HG02973 (cell line): ENCODE results near the gene CRACR2A.

ENCODE experiments used
- ATAC-seq: cut with Tn5 transposase; IDR thresholded peaks from one replicate; pipeline ENCODE4 v1.9.1; 2021; ENCODE audit warnings: moderate library complexity; ENCODE audit not compliant: unreplicated experiment

CRACR2A gene

DNA sequence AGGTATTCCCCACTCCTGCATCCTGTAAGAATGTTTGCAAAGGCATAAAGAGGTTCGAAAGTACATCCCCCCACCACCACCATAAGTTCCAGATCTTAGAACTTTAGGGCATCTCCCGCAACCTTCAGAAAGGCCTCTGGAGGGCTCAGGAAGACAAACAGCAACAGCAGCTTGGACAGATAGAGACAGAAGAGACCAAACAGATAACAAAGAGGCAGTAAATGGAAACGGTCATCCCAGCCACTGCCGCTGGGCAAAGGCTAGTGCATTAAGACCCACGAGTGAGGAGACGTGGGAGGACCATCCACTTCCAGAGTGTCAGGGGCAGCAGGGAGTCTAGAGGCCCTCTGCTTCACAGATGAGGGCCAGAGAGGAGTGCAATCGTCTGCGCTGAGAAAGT is 124.3 kb downstream of the CRACR2A start:
- no peak for ATAC-seq

DNA sequence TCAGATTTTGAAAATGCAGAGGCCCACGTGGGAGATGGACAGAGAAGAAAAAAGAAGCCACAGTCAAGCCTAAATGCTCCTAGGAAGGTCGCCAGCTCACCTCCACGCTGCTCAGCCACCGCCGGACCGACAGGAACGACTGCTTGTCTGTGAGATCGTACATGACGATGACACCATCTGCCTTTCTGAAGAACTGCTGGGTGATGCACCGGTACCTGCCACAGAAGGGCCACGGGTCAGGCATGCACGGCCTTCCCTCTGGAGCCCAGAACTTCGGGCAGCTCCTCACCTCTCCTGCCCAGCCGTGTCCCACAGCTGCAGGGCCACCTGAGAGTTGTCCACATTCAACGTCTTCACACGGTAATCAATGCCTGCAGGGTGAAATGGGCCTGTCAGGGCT is 125.6 kb downstream of the CRACR2A start:
- ATAC-seq: no peak

DNA sequence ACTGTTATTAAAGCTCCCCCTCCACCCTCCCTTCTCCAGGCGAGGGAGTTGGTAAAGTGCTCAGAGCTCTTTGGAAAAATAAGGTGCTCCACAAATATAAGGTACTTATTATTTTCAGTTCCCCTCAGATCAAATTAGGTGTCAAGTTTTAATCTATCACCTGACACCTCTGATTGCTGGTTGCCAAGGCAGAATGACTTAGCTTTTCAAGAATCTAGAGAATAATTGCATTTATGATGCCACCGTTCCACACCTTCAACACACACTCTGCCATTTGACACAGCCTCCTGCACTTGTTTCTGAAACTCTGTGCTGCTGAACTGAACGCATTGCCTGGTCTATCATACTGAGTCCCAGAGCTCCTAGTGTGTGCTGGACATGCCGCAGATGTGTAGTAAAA is 128.6 kb downstream of the CRACR2A start:
- ATAC-seq: no peak

DNA sequence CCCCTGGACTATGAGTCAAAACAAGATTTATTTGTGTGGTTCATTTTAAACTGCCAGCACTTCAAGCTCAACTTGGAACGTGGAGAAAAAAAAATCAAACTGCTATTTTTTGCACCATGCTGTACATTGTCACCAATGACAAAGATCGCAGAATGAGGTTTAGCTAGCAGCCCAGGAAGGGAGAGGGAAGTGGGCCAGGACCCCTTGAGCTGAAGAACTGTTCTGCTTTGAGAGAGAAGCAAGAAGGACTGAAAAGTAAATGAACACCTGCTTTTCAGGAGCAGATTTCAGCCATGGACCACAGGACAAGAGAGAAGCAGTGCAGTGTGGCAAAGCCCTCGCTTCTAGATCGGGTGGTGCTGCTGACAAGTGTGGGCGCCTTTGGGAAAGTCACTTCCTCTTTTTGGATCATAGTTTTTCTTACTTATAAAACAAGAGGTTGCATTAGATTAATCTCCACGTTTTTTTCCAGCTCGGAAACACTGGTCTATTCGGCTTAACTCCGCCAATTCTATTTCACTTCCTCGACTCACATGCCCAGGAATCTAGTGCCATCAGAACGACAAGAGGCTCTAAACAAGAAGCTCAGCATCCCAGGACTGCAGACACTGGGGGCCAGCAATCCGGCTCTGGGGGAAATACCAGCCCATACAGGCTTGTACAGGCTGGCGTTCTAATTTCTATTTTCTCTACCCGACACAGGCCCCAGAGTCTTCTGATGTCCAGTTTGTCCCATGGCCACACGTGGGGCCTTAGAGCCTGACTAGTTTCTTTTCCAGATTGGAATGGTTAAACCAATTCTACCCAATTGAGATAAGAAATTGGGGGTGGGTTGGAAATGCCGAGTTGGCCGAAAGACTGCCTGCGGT is 129.9 kb downstream of the CRACR2A start:
- no peak for ATAC-seq

DNA sequence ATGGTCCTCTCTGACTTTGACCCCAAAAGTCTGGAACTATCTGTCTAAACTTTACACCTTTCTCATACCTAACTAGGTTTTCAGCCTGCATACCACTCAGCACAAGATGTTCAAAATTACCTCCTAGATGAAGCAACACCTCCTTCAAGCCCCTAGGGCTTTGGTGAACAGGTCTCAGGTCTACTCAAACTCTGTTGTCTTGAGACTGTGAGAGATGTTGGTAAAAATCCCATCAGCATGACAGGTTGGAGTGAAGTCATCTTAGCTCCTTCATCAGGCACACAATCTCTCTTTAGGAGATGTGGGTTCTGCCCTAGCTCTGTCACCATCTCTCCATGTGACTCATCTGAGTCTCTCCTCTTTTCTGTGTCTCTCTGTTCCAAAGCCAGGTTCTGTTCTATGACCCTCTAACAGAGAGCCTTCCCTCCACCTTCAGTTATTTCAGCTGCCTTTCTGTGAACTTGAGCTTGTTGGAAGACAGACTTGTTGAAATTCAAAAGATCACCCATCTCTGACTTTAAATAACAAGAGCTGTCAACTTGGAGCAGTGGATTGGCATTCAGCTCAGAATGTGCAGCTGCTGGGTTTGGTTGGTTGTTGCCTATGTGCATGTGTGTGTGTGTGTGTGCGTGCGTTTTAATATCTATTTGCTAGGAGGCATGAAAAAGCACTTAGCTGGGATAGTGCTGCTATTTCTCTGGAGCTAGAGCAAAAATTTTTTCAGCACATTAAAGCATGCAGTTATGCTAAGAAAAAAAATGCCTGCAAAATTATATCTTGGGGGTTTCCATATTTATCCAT is 130.7 kb downstream of the CRACR2A start:
- no peak for ATAC-seq

DNA sequence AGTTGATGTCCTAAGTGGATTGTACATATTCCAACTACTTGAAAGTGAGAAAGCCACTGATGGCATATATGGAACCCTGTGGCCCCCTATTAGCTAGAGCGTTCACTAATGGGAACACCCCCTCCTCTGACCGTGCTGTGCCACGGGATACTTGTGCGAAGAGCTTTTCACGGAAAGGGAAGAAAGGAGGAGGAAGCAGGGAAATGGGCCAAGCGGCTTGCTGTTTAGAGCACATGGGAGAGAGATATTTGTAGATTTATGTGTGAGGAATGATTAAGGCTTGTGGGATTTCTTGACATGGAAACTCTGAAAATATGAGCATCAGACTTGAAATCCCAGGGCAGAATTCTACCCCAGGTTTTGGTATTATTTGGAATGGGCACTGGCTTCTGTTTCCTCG is 132.1 kb downstream of the CRACR2A start:
- ATAC-seq: no peak

DNA sequence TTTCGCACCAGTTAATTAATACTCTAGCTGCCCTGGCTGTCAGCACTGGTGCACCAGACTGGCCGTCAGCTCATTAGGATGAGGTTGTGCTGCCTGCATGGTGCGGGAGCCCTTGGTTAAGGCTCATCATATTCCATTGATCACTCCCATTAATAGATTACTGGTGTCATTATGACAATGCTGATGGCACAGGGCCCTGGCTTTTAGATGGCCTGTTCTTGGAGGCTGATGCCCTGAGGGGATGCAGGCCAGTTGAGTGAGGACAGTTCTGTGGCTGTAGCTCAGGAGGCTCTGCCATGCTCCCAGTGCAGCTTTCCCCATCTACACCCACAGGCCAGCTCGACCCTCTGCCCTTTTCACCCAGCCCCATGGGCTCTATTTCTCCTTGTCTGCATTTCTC is 135.3 kb downstream of the CRACR2A start:
- no peak for ATAC-seq

DNA sequence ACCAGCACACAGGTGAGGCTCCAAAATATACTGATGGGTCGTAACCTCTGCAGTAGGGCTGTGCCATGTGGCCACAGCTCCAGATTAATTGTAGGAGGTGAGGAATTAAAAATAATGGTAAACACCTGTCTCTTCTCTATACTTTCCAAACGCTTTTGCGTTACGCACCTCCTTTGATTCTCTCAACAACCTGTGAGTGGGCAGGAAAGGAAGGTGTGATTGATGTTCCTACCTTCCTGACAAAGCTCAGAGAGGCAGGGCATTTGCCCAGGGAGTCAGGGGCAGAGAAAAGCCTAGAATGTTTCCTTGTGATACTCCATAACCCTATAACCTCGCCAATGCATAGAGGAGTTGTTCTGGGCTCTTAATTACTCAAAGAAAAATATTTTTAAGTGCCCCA is 137.0 kb downstream of the CRACR2A start:
- no peak for ATAC-seq

DNA sequence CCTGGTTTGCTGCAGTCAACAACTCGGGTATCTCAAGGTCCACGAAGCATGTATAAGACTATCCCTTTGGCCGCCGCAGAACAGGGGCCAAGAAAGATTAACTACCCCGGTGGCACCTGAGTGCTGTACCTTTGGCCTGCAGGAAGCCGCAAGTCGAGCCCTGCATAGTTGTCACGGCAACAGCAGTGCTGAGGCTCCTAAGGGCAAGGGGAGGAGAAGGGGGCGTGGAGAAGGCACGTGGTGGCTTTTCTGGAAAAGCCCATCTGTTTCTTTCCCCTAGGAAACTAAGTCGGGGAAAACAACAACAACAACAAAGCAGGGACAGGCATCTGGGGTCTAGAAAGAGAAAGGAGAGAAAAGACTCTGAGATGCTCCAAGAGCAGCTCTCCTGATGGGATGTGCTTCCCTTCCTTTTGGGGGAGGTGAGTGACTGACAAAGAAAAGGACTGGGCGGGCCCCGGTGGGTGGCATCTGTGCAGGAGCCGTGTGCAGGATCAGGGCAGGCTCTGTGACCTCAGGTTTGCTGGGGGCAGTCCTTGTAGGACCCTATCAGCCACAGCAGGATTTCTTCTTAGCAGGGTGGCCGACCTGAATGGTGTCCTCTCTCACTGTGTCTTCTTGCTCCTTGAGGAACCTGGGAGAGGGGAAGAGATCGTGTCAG is 138.0 kb downstream of the CRACR2A start:
- ATAC-seq: no peak

DNA sequence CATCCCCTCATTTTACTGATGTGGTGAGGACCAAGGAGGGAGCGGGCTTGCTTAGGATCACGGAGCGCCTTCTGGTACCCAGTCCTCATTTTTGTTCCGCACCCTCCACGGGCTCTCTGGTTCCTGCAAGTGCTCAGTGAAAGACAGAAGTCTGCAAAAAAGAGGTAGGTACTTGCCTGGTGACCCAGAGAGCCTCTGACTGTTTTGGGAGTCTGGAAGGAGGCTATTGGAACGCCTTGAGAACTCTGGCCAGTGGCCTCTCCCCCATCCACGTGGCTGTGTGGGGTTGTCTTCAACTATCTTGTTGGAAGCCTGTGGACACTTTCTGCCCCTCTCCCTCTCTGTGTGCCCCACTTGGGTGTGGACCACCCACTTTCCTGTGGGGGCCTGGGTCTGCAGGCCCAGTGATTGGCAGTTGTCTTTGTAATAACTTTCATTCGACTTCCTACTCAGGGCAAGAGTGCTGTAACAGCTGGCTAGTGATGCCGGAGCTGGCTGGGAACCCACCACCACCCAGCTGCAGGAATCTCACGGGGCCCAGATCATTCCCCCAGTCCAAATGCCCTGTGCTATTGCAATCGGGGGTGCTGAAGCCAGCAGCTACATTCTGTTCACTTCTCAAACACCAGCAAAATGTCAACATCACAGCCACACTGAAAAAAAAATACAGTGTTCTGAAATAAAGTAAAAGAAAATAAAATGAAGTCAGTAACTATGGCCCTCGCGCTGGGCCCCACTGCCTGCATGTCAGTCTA is 139.1 kb downstream of the CRACR2A start:
- no peak for ATAC-seq

DNA sequence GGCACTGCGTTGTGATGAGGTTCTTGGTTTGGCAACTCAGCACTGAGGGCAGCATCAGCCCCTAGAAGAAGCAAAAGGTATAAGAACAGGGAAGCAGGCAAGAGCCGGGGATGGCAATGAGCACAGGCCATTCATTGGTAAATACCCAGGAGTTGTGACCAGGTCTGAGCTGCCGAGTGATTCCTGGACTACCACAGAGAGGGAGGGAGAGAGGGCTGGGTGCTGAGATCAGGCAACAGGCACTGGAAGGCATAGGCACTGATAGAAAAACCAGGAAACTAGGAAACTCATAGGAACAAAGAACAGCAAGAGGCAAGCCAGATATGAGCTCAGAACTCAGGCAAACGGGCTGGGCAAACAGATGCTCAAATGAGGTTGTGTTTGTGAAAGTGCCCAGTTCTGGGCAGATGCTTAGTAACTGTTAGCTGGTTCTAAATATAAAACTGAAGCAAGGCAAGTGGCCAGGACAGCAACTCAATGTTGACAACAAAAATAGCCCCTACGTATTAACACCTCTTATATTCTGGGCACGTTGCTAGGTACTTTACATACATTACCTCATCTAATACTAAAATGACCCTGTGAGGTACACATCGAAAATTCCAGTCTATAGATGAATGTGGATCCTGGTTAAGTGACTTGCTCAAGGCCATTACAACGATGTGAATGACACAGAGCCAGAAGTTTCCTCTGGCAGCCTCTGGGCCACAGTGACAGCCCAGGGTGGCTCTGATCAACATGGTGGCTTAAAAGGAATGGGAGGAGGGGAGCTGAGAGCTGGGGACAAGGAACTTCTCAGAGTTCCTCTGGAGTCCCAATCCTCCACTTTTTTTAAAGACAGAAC is 140.8 kb downstream of the CRACR2A start:
- ATAC-seq: no peak

DNA sequence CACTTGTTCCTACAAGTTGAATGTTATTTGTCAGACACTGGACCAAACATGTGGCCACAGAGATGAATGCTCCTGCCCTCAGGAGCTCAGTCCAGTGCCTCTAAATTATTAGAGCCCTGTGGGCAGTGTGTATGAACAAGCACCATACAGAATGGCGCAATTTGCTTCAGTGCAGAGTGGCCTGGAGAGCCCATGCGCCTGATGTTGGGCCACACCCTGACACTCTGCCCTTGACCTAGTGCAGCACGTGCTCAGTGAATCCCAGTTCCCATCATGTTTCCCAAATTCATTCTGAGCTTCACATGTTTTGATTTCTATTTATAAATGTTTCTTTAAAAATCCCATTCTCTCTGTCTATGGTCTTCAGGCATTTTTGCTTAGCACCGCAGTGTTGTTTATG is 145.1 kb downstream of the CRACR2A start:
- ATAC-seq: no peak

DNA sequence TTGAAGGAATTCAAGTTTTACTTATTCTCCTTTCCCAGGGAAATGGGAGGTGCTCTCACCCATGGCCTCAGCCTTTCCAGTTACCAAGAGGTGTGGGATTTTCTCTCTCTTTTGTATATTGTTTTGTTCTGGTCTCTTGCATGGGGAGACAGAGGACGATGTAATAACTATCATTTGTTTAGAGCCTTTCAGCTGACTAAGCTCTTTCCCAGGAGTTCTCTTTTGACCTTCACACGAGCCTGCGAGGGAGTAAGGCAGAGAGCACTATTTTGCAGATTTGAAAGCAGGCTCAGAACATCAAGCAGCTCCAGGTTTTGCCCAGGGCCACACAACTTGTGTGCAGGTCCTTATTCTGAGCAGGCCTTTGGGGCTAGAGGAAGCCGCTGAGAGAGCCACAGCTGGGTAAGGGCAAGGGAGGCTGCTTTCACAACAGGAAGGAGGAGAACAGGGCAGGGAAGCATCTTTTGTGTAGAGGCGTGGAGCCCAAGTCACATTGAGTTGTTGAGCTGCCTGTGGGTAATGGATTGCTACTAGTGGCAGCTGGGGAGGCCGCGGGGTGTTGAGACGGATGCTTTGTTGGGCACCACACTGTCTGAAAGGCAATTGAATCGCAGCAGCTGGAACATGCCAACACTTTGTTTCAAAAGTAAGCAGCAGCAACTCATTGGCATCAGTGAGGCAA is 145.7 kb downstream of the CRACR2A start:
- ATAC-seq: no peak

DNA sequence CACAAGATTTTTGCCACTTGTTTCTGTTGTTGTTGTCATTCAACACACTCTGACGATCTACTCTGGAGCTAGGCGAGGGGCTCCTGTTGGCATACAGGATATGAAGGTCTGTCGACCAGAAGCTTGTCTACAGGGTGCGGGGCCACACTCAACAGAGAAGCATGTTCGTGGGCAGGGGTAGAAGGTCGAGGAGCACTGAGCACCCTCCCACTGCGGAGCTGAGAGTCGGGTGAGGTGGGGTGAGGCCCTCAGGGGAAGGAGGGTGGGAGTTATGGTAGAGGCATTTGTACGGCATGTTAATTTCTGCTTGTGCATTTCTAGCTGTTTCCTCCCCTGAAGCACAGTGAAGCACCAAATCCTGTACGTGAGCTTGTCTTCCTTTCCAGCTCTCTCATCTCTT is 146.8 kb downstream of the CRACR2A start:
- ATAC-seq: no peak

DNA sequence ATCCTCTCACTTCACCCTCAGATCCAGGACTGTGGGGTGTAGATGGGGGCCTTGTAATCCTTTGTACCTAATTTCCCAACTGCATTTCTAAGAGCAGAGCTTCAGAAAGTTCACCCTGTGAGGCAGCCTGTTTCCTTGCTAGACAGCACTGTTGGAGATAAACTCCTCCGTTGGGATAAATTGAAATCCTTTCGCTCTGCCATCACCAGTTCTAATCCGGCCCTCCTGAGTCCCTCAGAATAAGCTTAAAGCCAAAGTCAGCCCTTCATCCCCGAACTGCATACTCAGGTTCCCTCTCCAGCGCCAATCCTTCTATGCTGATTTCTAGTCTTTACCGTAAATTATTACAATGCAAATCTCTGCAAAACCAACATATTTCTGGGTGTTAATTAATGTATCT is 147.2 kb downstream of the CRACR2A start:
- ATAC-seq: no peak

DNA sequence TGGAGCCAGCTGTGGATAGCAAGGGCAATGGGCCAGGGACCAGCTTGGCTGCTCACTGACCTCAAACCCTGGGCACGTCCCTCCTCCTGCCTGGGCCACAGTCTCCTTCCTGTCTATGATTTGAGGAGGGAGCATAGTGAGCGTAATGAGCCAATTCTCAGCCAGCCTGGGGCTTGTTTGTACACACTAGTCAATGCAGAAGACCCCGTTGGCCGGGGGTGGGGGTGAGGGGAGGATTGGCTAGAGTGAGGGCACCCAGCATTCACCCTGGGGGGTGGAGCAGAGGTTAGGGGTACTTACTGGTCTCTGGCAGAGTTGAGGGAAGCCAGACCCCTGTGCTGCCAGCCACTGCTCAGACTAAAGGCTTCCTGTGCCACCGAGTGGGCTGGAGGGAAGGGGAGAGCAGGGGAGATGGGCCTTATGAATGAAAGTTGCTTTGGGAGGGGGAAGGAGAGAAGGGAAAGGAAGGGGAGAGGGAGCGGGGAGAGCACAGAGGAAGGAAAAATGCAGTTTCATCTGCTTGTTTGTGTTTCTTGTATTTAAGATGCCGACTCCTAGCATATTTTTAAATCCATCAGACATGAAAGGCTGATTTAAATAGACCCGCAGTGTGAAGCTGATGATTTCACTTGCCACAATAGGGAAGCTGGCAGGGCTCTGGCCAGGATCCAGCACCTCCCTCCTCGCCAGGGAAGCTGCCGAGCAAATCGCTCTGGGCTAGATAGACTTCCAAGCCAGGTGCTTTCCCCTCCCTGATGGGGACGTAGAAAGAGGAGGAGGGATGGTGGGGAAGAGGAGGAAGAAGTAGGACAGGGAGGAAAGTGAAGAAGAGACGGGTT is 147.9 kb downstream of the CRACR2A start:
- ATAC-seq: no peak

DNA sequence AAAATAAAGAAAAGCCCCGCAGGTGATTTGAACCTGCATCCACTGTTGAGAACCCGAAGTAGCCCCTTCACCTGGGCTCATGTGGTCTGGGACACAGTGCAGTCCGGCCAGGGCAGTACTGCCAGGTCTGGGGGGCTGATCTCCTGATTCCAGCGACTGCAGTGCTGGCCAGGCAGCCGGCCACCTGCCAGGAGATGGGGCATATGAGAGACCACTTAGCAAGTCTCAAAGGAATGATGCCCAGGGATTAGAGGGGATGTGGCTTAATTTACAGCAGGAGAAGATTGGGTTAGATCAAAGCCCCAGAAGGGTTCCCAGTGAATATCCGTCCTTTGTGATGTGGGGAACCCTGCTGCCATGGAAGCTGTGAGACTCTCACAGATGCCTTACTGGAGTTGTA is 148.6 kb downstream of the CRACR2A start:
- no peak for ATAC-seq

DNA sequence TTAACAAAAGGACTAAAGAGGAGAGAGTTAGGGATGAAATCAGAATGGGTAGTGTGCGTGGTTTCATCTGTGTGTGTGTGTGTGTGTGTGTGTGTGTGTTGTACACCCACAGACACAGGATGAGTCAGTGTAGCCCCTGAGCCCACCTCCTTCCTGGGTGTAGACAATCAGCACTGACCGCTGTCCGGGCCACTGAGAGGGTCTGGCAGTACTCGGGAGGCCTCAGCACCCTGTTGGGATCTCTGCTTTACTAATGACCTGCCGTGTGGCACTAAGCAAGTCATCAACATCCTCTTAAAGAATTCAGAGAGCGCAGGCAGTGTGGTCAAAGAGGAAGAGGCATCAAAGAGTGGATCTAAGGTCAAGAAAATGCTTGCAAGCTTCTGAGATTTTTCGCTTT is 149.3 kb downstream of the CRACR2A start:
- ATAC-seq: no peak

DNA sequence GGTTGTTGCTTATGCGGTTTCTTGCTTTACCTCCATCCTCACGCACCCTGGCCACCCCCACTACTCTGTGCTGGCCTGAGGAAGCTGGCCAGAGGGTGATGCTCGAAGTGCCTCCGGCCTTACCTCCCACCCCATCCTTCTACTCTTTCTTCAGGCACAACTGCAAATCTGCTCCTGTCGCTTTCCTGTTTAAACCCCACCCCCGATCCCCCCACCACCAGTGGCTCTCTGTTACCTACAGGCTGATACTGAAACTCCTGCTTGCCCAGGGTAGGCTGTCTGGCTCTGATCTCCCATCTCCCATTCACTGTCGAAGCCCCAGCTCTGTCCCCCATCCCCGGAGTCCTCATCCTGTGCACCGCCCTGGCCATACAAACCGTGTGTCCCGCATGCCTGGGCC is 150.4 kb downstream of the CRACR2A start:
- no peak for ATAC-seq
